ENCODE data around the gene PAX8.

DNA sequence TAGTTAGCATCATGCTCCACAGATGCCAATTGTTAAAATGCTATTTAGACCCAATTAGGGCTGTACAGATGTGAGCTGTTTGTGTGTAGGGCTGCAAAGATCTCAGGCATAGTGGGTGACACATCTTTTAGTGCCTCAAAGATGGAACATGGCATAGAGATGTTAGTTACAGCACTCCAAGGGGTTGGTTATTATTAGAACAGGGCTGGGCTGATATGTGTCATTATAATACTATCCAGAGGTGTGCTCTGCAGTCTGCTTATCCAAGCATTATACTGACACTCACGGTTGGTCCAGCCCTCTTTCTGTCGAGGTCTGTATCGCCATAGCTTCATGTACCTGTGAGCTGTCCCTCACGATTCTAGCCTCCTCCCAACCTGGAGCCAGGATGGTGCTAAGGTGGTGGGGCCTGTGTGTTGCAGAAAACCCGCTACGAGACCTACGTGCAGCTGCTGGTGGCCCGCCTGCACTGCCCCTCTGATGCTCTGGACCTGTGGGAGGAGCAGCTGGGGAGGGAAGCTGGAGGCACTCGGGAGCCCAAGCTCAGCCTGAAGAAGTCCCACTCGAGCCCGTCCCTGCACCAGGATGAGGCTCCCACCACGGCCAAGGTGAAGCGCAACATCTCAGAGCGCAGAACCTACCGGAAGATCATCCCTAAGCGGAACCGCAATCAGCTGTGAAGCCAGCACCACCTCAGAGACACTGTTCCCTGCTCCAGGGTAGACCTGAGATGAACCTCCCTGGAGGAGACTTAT lies 77.8 kb downstream of the PAX8 start:
- TF ChIP-seq, protein P1, sequence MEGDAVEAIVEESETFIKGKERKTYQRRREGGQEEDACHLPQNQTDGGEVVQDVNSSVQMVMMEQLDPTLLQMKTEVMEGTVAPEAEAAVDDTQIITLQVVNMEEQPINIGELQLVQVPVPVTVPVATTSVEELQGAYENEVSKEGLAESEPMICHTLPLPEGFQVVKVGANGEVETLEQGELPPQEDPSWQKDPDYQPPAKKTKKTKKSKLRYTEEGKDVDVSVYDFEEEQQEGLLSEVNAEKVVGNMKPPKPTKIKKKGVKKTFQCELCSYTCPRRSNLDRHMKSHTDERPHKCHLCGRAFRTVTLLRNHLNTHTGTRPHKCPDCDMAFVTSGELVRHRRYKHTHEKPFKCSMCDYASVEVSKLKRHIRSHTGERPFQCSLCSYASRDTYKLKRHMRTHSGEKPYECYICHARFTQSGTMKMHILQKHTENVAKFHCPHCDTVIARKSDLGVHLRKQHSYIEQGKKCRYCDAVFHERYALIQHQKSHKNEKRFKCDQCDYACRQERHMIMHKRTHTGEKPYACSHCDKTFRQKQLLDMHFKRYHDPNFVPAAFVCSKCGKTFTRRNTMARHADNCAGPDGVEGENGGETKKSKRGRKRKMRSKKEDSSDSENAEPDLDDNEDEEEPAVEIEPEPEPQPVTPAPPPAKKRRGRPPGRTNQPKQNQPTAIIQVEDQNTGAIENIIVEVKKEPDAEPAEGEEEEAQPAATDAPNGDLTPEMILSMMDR (IDR thresholded peaks at IDR 0.05): no peak
- TF ChIP-seq POLR2AphosphoS5 (IDR thresholded peaks at IDR 0.05) (no peak), POLR2A (IDR thresholded peaks at IDR 0.05) (no peak), EP300 (IDR thresholded peaks at IDR 0.05) (no peak)

Data from gastroesophageal sphincter (tissue), 3 donors.